ENCODE data around the gene ELP5. TPM values are rescaled to one million over a fixed set of nuclear protein-coding genes. Genes with fewer than 3 reads are reported as not detected.

The ELP5 gene
- total and polyA plus RNA-seq, 10 of the 15 experiments (the other 5 are each of a cell fraction or from before 2014, with no cell fraction given): 41.1 to 109 (median 77.5) TPM

GRCh38 chr17:7224661-7225111 lies 27.3 kb upstream of the ELP5 start:
- Histone ChIP-seq H3K4me2 (ENCODE audit: control insufficient read depth, insufficient read depth) (no peak overlapping the region), H3K4me3 (no peak overlapping the region), H3K36me3 (ENCODE audit: control insufficient read depth in 2 of 2, insufficient read depth in 2 of 2, low read length in 1 of 2) (peaks cover 23 to 26% of the 10 kb centered on the region in 2 experiments), H3K27ac (ENCODE audit: control insufficient read depth, insufficient read depth) (no peak overlapping the region), H3K27me3 (replicated peaks in 1 of 2; ENCODE audit: control insufficient read depth in 2 of 2, insufficient read depth in 2 of 2, low read length in 1 of 2) (no peaks in the 10 kb centered on the region), H2AFZ (ENCODE audit: control insufficient read depth, low read depth, low read length) (no peak overlapping the region), H4K20me1 (ENCODE audit: control insufficient read depth, insufficient read depth) (no peaks in the 10 kb centered on the region), H3K9me3 (replicated peaks; ENCODE audit: control insufficient read depth, insufficient read depth, low read length) (no peaks in the 10 kb centered on the region), H3K9ac (ENCODE audit: control insufficient read depth, insufficient read depth, low read length) (no peak overlapping the region), H3K4me1 (ENCODE audit: control insufficient read depth, insufficient read depth, low read length) (peaks cover 3% of the 10 kb centered on the region), H3K79me2 (ENCODE audit: control insufficient read depth, insufficient read depth, low read length) (peaks cover 13% of the 10 kb centered on the region)
- ATAC-seq (no peak), DNase-seq (ENCODE audit: low read depth, low spot score) (no peak), FAIRE-seq (no peak)
- 84% methylated on average over 15 of the region's 15 CpGs for WGBS (ENCODE audit: insufficient coverage, insufficient replicate concordance, low lambda C conversion rate, missing lambda C conversion rate)
- SMC1A ChIA-PET (ENCODE audit: uncharacterized antibody, unreplicated experiment): interaction anchor here (1.2 kb wide), 1 partner anchor 25 kb away, joined by 3 read pairs; no protein-coding TSS in a partner anchor
- BruUV-seq (replicated peaks): TSS peak; percentile 69
- RAD21 ChIA-PET (ENCODE audit: unreplicated experiment): no interaction called here
- TF ChIP-seq, protein P1, sequence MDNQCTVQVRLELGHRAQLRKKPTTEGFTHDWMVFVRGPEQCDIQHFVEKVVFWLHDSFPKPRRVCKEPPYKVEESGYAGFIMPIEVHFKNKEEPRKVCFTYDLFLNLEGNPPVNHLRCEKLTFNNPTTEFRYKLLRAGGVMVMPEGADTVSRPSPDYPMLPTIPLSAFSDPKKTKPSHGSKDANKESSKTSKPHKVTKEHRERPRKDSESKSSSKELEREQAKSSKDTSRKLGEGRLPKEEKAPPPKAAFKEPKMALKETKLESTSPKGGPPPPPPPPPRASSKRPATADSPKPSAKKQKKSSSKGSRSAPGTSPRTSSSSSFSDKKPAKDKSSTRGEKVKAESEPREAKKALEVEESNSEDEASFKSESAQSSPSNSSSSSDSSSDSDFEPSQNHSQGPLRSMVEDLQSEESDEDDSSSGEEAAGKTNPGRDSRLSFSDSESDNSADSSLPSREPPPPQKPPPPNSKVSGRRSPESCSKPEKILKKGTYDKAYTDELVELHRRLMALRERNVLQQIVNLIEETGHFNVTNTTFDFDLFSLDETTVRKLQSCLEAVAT (IDR thresholded peaks at IDR 0.05): no peak
- TF ChIP-seq, protein P2, sequence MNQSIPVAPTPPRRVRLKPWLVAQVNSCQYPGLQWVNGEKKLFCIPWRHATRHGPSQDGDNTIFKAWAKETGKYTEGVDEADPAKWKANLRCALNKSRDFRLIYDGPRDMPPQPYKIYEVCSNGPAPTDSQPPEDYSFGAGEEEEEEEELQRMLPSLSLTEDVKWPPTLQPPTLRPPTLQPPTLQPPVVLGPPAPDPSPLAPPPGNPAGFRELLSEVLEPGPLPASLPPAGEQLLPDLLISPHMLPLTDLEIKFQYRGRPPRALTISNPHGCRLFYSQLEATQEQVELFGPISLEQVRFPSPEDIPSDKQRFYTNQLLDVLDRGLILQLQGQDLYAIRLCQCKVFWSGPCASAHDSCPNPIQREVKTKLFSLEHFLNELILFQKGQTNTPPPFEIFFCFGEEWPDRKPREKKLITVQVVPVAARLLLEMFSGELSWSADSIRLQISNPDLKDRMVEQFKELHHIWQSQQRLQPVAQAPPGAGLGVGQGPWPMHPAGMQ (IDR thresholded peaks at IDR 0.05; ENCODE audit: borderline replicate concordance): no peak
- TF ChIP-seq SMARCA5 (IDR thresholded peaks at IDR 0.05): no peak
- in situ Hi-C loops (cut with MboI) (no loop called here), intact Hi-C loops (cut with micrococcal nuclease; ENCODE audit: unreplicated experiment) (no loop called here)
- POLR2A ChIA-PET: no interaction called here
- CTCF ChIA-PET: no interaction called here
